Hepatic stellate cell (primary cell): ENCODE data around the gene RPS6KA4.
"Not testable (repeated sequence)": the region's sequence is repeated elsewhere in the genome, so short reads cannot be mapped to it uniquely, and the experiment has no call there.

Experiments used
- DNase-seq: peaks from one replicate; pipeline ENCODE4 v3.0.0; 2011; ENCODE audit warnings: low spot score

Gene RPS6KA4

DNA sequence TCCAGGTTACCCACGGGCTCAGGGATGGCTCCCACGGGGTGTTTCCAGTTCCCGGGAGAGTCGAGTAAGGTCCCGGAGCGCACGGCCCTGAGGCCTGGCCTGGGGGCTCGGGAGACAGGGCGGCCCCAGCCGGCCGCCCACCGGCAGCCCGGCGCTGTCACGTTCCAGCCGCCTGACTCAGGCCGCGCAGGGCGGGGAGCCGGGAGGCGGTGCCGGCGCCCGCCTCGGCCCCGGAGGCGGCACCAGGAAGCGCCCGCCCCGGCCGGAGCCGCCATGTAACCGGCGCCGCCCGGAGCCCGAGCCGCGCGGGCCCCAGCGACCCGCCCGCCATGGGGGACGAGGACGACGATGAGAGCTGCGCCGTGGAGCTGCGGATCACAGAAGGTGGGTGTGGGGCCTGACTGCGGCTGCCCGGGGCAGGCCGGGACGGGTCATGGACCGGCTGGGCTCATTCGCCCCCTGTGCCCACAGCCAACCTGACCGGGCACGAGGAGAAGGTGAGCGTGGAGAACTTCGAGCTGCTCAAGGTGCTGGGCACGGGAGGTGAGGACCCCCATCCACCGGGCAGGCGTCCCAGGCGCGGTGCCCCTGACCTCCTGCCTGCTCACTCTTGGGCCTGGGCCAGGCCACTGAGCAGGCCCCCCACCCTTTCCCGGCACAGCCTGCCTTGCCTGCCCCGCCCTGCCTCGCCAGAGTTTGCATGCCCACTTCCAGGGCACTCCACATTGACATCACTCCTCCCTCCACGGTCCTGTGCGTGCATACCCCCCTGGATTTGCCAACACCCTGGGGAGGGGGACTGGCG is at the start of gene RPS6KA4:
TSS of gene RPS6KA4 (plus strand) at position 256 of the 805 bp plus-strand sequence. CDS start at position 330, 74 bp downstream.
- peak; percentile 95 for DNase-seq

DNA sequence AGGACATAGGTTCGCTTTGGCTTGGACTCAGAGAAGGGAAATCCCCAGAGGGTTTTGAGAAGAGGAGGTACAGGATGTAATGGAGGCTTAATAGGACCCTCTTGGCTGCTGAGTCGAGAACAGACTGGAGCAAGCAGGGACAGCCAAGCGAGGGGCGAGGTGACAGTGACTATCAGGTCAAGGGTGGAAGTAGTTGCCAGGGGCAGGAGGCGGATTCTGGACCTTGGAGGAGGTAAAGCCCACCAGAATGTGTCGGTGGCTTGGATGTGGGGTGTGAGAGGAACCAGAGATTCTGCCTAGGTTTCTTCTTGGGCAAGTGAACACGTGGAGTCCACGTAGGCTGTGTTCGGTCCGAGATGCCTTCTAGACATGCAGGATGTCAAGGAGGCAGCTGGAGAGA is 46.0 kb upstream of the RPS6KA4 start:
- no peak for DNase-seq

DNA sequence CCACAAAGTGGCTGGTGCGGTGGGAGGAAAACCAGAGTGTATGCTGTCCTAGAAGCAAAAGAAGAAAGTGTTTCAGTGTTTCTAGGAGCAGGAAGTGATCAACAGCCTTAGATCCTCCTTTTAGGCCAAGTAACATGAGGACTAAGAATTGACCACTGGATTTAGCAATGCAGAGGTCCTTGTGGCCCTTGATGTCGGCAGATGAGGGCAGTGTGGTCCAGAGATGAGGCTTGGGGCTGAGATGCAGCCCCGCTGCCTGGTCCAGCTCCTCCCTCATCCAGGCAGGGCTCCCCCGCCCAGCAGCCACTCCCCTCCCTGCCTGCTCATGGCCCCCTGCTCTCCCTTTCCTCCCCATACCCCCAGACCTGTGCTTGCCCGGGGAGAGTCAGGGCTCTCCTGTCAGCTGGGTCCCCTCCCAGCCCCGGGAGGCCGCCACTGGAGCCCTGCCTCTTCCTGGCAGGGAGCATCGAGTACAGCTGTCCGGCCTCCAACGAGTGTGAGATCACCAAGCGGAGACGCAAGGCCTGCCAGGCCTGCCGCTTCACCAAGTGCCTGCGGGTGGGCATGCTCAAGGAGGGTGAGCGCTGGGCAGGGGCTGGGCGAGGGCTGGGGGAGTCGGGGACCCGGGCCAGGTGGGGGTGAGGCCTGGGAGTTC is 45.3 kb upstream of the RPS6KA4 start:
- DNase-seq: no peak

DNA sequence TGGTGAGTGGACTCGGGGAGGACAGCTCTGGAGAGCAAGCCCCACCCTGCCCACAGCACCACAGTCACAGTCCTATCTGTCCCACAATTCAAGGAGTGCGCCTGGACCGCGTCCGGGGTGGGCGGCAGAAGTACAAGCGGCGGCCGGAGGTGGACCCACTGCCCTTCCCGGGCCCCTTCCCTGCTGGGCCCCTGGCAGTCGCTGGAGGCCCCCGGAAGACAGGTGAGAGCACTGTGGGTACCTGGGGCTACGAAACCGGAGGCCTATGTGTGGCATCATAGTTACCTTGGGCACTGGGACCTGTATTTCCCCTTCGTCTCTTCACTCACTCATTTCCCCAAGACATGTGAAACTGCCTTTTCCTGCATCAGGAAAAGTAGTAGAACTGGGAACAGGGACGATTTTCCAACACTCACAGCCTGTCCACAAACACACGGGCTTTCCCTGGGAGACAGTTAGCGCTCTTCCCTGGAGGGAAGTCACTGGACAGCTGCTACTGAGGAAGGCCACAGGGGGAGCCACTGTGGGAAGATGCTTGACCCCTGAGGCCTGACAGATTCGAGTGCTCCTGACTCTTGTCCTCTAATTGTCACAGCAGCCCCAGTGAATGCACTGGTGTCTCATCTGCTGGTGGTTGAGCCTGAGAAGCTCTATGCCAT is 44.7 kb upstream of the RPS6KA4 start:
- no peak for DNase-seq

DNA sequence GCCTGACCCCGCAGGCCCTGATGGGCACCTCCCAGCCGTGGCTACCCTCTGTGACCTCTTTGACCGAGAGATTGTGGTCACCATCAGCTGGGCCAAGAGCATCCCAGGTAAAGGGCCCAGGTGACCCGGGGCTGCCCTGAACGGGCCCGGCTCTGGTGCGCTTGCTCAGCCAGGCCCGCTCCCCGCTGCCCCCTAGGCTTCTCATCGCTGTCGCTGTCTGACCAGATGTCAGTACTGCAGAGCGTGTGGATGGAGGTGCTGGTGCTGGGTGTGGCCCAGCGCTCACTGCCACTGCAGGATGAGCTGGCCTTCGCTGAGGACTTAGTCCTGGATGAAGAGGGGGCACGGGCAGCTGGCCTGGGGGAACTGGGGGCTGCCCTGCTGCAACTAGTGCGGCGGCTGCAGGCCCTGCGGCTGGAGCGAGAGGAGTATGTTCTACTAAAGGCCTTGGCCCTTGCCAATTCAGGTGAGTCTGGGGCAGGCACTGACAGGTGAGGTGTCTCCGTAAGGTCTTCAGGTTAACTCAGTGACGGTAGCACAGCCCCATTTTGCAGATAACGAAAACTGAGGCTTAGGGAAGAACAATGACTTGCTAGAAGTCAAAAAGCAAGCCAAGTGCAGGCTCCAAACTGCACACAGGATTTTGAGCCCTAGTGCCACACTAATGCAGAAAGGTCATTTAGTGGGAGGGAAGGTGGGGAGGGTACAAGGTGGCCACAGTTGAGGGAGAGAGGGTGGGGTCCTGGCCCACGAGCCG is 44.0 kb upstream of the RPS6KA4 start:
- no peak for DNase-seq

DNA sequence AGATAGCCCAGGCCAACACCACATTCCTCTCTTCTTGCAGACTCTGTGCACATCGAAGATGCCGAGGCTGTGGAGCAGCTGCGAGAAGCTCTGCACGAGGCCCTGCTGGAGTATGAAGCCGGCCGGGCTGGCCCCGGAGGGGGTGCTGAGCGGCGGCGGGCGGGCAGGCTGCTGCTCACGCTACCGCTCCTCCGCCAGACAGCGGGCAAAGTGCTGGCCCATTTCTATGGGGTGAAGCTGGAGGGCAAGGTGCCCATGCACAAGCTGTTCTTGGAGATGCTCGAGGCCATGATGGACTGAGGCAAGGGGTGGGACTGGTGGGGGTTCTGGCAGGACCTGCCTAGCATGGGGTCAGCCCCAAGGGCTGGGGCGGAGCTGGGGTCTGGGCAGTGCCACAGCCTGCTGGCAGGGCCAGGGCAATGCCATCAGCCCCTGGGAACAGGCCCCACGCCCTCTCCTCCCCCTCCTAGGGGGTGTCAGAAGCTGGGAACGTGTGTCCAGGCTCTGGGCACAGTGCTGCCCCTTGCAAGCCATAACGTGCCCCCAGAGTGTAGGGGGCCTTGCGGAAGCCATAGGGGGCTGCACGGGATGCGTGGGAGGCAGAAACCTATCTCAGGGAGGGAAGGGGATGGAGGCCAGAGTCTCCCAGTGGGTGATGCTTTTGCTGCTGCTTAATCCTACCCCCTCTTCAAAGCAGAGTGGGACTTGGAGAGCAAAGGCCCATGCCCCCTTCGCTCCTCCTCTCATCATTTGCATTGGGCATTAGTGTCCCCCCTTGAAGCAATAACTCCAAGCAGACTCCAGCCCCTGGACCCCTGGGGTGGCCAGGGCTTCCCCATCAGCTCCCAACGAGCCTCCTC is 43.1 kb upstream of the RPS6KA4 start:
- not testable (repeated sequence) for DNase-seq

DNA sequence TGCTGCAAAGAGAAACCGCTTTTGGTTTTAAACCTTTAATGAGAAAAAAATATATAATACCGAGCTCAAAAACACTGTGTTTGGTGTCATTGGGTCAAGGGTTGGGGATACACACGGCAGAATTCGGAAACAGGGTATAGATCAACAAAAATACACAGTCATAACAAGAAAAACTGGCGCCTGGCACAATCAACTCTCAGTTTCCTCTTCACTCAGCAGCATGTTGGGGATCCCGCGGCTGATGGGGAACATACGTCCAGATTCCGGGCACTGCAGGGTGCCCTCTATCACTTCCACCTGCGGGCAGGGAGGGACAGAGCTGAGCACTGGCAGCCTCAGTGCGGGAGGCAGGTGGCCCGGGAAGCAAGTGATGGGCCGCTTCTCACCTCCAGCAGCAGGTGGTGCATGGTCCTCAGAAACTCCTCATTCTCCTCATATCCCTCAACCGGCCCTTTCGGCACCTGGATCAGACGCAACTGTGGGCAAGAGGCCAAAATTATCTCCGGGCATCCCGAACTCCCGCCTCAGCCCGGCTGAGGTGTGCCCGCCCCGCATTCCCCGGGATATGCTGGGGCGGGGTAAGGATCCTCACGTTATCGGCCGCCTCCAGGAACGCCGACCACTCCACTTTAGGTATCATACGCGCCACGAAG is 42.2 kb upstream of the RPS6KA4 start:
- no peak for DNase-seq

DNA sequence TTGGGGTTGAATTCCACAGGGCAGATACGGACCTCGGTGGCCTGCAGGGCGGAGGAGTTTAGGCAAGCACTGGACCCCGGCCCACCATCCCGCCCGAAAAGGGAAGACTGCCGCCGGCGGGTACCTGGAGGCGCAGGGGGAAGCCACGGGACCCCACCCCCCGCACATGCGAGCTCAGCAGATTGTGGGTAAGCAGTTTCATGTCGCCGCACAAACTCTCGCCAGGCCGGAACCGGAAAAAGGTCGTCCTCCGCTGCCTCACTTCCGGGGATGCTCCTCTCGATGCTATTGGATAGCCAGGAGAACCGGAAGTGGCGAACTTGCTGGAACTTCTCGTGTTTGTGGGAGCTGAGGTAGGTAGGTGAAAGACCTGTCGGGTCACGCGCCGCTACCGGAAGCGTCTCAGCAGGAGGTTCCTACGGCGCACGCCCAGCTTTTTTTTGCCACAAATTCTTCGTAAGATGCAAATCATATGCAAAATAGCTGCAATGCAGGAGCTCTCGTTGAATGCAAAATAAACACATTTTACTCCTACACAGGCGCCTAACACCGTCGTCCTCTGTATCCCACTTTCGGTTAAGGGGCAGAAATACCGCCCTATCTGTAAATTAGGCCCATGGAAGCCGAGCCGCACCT is 41.5 kb upstream of the RPS6KA4 start, which contains the start of gene TRMT112:
TSS of gene TRMT112 (minus strand) at position 235 of the 636 bp plus-strand sequence. CDS start at position 202, 33 bp downstream.
- peak; percentile 97 for DNase-seq

DNA sequence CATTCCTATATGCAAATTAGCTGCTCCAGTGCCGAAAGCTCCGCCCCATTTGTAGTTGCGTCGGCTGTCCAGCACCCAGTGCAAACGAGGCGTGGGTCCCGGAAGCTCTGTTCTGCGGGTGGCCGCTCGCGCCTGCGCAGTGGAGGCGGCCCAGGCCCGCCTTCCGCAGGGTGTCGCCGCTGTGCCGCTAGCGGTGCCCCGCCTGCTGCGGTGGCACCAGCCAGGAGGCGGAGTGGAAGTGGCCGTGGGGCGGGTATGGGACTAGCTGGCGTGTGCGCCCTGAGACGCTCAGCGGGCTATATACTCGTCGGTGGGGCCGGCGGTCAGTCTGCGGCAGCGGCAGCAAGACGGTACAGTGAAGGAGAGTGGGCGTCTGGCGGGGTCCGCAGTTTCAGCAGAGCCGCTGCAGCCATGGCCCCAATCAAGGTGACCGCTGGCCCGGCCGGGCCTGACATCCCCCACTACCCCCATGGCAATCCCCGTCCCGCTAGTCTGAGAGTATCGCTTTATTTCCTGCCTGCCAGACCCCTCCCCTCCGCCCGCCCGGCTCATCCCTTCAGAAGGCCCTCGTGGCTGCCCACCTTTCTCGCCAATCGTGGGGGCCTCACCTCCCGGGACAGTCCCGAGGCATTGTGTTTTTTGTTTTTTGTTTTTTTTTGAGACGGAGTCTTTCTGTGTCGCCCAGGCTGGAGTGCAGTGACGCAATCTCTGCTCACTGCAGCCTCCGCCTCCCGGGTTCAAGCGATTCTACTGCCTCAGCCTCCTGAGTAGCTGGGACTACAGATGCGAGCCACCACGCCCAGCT is 40.8 kb upstream of the RPS6KA4 start, which contains the start of gene PRDX5:
TSS of gene PRDX5 (plus strand) at position 161 of the 805 bp plus-strand sequence. CDS start at position 256, 95 bp downstream.
- peak; percentile 97 for DNase-seq

DNA sequence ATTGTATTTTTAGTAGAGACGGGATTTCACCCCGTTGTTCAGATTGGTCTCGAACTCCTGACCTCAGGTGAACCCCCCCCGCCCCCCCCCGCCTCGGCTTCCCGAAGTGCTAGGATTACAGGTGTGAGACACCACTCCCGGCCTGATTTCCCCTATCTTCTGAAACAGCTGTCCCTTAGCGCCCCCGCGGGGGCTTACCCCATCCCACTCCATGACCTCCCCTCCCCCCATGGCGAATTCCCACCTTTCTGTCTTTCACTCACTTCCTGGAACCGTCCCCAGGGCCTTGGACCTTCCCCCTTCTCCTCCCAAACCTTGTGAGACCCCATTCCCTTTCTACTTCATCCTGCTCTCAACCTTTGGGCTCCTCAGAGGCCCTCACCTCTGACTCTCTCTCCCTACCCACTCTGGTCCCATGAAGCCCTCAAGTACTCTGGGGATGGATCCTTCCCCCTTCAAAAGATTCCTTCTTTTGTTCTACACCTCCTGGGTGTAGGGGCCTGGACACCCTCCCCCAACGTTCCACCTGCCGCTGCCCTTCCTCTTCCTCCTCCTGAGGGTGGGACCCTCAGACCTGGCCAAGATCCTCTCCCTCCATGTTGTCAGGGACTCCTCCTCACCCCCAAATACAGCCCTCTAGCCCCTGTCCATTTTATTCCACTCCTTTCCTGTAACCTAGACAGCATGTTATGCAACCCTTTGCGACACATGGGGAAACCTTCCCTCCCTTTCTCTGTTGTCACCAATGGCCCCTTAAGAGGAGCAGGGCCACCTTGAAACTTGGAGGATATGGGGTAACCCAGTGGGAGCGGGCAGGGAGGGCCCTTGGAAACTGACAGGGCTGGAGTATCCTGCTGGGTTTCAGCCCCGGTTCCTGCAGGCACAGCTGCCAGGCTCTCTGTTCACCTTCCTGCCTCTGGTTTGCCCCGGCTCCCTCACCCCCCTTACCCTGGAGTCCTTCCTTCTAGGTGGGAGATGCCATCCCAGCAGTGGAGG is 39.9 kb upstream of the RPS6KA4 start:
- no peak for DNase-seq

DNA sequence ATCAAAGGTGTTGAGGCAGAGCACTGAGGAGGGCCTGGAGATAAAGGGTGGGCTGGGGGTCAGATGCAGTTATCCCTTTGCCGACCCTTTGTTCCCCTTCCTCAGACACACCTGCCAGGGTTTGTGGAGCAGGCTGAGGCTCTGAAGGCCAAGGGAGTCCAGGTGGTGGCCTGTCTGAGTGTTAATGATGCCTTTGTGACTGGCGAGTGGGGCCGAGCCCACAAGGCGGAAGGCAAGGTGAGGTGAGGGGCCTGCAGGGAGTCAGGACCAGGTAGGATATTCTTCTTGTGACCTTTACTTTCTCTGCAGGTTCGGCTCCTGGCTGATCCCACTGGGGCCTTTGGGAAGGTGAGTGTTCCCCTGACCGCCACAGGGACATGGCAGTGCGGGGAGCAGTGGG is 38.4 kb upstream of the RPS6KA4 start:
- no peak for DNase-seq

DNA sequence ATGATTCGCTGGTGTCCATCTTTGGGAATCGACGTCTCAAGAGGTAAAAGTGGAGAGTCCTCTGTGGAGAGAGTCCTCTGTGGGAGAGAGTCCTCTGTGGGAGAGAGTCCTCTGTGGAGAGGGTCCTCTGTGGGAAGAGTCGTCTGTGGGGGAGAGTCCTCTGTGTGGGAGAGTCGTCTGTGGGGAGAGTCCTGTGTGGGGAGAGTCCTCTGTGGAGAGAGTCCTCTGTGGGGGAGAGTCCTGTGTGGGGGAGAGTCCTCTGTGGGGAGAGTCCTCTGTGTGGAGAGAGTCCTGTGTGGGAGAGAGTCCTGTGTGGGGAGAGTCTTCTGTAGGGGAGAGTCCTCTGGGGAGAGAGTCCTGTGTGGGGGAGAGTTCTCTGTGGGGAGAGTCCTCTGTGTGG is 37.9 kb upstream of the RPS6KA4 start:
- no peak for DNase-seq

DNA sequence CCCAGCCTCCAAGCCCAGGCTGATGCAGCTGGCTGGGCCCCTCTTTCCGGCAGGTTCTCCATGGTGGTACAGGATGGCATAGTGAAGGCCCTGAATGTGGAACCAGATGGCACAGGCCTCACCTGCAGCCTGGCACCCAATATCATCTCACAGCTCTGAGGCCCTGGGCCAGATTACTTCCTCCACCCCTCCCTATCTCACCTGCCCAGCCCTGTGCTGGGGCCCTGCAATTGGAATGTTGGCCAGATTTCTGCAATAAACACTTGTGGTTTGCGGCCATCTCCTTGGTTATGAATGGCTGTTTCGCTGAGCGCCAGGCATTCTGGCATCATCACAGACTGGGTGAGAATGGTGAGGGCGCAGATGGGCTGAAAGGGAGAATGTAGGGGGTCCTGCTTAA is 37.4 kb upstream of the RPS6KA4 start:
- DNase-seq: no peak

DNA sequence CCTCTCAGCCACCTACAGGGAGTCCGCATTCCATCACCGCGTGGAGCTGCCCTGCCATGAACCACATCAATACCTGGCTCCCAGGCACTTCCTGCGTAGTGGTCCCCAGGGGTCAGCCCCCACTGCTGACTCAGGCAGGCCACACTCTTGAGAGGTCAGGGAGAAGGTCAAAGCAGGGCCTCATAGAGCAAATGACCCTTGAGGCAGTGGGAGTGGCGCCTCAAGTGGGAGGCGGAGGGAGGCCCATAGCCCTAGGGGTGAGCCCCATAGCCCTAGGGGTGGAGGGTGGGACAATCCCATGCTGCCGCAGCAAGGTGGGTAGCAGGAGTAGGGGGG is 36.1 kb upstream of the RPS6KA4 start:
- no peak for DNase-seq

DNA sequence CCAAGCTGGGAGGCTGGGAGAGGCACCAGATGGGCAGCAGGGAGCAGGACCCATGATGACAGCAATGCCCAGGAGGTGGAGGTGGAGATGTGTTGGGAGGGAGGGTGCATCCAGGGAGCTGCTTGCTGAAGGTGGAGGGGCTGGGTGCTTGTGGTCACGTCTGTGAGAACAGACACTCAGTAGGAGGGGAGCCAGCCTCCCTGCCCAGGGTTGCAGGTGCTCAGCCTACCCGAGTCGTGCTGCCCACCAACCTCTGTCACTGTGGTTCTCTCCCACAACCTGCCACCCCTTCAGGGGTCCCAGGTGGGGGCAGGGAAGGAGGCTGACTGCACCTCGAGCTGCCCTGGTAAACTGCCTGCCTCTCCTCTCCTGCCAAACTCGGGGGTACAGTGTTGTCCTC is 35.6 kb upstream of the RPS6KA4 start:
- no peak for DNase-seq

DNA sequence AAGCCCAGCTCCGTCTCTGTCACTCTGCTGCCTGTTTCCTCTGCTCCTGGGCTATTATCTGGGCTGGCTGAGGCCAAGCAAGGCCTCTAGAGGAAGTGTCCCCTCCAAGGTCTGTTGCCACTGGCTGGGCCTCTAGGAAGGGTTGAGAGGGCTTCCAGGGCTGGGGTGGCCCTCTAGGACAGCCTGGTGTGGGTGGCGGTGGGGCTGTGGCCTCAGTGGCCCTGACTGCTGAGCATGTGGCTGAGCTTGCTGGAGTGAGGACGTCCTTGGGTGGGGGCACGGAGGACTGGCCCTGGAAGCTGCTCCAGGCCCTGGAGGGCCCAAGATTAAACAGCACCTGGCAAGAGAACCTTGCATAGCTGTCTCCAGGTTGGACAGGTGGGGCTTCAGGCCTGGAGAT is 35.0 kb upstream of the RPS6KA4 start:
- DNase-seq: not testable (repeated sequence)

DNA sequence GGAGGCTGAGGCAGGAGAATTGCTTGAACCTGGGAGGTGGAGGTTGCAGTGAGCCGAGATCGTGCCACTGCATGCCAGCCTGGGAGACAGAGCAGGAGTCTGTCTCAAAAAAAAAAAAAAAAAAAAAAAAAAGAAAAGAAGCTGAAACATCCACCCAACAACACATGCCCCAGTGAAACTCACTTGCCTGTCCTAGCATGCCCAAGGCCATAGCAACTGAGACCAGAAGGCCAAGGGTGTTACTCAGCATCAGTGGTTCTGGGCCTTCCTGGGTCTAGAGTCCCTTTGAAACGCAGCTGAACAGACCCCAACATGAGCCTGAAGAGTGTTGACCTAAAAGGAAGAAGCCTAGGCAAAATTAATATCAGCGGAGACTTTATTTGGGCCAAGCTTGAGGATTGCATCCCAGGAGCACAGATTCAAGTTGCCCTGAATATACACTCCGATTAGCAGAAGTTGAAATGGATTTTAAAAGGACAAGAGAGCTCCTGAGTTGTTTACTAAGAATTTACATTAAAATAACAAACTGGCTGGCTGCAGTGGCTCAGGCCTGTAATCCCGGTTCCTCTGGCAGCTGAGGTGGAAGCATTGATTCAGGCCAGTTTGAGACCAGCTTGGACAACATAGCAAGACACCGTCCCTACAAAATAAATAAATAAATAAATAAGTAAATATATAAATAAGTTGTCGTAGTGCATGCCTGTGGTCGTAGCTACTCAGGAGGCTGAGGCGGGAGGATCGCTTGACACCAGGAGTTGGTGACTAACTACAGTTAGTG is 34.1 kb upstream of the RPS6KA4 start:
- no peak for DNase-seq
